ENCODE measurements around the gene MRPL41.
"Not testable (repeated sequence)": the region's sequence is repeated elsewhere in the genome, so short reads cannot be mapped to it uniquely, and the experiment has no call there.

Gene MRPL41

GRCh38 chr9:137551264-137552021 is at the start of gene MRPL41:
Gene MRPL41 (plus strand): TSS chr9:137551879. CDS start chr9:137552082, 203 bp downstream.
- peak; percentile 75 for DNase-seq

GRCh38 chr9:137502008-137502911 is 49.4 kb upstream of the MRPL41 start:
- DNase-seq, result peak; percentile 14

GRCh38 chr9:137504432-137504777 is 47.3 kb upstream of the MRPL41 start:
- DNase-seq, result no peak

GRCh38 chr9:137505421-137506140 is 46.1 kb upstream of the MRPL41 start:
- no peak for DNase-seq

GRCh38 chr9:137506274-137506673 is 45.4 kb upstream of the MRPL41 start:
- no peak for DNase-seq

- DNase-seq, result no peak
These were observed 44.9 kb upstream of the MRPL41 start for GRCh38 chr9:137506702-137507171.

- no peak for DNase-seq
These were observed 42.5 kb upstream of the MRPL41 start for GRCh38 chr9:137509198-137509597.

- not testable (repeated sequence) for DNase-seq
These were observed 40.6 kb upstream of the MRPL41 start for GRCh38 chr9:137511126-137511525.

GRCh38 chr9:137511758-137512463 is 39.8 kb upstream of the MRPL41 start:
- DNase-seq, result no peak

- DNase-seq, result not testable (repeated sequence)
These were observed 38.5 kb upstream of the MRPL41 start for GRCh38 chr9:137513136-137513535.

GRCh38 chr9:137513801-137514570 is 37.7 kb upstream of the MRPL41 start:
- DNase-seq, result not testable (repeated sequence)

GRCh38 chr9:137514691-137515337 is 36.9 kb upstream of the MRPL41 start:
- DNase-seq, result no peak

GRCh38 chr9:137515338-137515724 is 36.3 kb upstream of the MRPL41 start:
- DNase-seq, result no peak

- DNase-seq, result no peak
These were observed 35.3 kb upstream of the MRPL41 start for GRCh38 chr9:137516144-137516917.

- not testable (repeated sequence) for DNase-seq
These were observed 32.8 kb upstream of the MRPL41 start for GRCh38 chr9:137518661-137519459.

GRCh38 chr9:137519553-137519952 is 32.1 kb upstream of the MRPL41 start:
- no peak for DNase-seq

GRCh38 chr9:137520614-137521404 is 30.9 kb upstream of the MRPL41 start:
- no peak for DNase-seq

GRCh38 chr9:137521405-137521985 is 30.2 kb upstream of the MRPL41 start:
- no peak for DNase-seq

Measured in NCI-H748 treated with DMSO at 0.1 percent for 48 hours (cell line).